Effector memory CD8-positive, alpha-beta T cell (primary cell): ENCODE data around the gene RIMBP2.

Experiments
- ATAC-seq: fragments of 150-1000 bp; cut with Tn5 transposase; replicated peaks from 2 replicates; pipeline ENCODE4 v1.10.0; 2021; ENCODE audit warnings: mild to moderate bottlenecking, moderate library complexity
- DNase-seq, 3 experiments: peaks; one replicate each; pipeline ENCODE4 v3.0.0; 2021
- H3K27ac Mint-ChIP-seq, 2 donors: one replicate each; pipeline ENCODE4 v1.8.0; 2022; ENCODE audit warnings: mild to moderate bottlenecking in 2 of 2, mixed read lengths in 2 of 2, moderate library complexity in 2 of 2
- H3K27me3 Mint-ChIP-seq, 2 donors: one replicate each; pipeline ENCODE4 v1.8.0; 2022; ENCODE audit warnings: mixed read lengths in 2 of 2
- H3K36me3 Mint-ChIP-seq: one replicate; pipeline ENCODE4 v1.8.0; 2022; ENCODE audit warnings: mild to moderate bottlenecking, moderate library complexity, mixed read lengths; ENCODE audit not compliant: insufficient read depth
- H3K4me1 Mint-ChIP-seq, 2 donors: one replicate each; pipeline ENCODE4 v1.8.0; 2022; ENCODE audit warnings: low read depth in 2 of 2, mixed read lengths in 2 of 2
- H3K4me3 Mint-ChIP-seq, 2 donors: one replicate each; pipeline ENCODE4 v1.8.0; 2022; ENCODE audit warnings: mild to moderate bottlenecking in 2 of 2, mixed read lengths in 2 of 2, moderate library complexity in 2 of 2
- H3K9me3 Mint-ChIP-seq, 2 donors: one replicate each; pipeline ENCODE4 v1.8.0; 2022; ENCODE audit warnings: mixed read lengths in 2 of 2

Gene RIMBP2

GRCh38 chr12:130675791-130676190, 40.3 kb downstream of the RIMBP2 start:
- DNase-seq (no peak), ATAC-seq (no peak)
- Mint-ChIP-seq H3K27me3 (no peaks in the 10 kb centered on the region), H3K4me3 (no peak overlapping the region), H3K4me1 (no peaks in the 10 kb centered on the region), H3K27ac (no peak overlapping the region), H3K9me3 (peaks cover 0 to 8% of the 10 kb centered on the region in 2 donors), H3K36me3 (no peaks in the 10 kb centered on the region)

DNA sequence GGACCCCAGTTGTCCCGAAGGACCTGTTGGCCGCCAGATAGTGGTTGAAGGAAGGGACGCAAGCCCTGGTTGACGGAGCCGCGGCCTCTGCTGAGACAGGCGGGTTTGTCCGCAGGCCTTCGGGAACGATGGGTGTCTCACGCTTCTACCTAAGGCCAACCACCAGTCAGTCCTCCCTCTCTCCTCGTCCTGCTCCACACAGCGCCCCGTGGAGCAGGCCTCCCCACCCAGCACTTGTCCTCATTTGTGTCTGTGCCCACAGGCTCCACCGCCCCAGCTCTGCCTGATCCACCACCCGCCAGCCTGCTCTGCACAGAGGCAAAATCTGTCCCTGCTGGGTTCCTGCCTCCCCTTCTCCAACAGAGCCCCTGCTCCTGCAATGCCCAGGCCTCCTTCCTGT, 41.0 kb downstream of the RIMBP2 start:
- H3K4me1 Mint-ChIP-seq: no peaks in the 10 kb centered on the region
- no peak overlapping the region for H3K27ac Mint-ChIP-seq
- ATAC-seq: no peak
- no peak overlapping the region for H3K4me3 Mint-ChIP-seq
- peaks cover 2% of the 10 kb centered on the region for H3K36me3 Mint-ChIP-seq
- peaks cover 0 to 2% of the 10 kb centered on the region in 2 donors for H3K27me3 Mint-ChIP-seq
- H3K9me3 Mint-ChIP-seq: peaks cover 0 to 8% of the 10 kb centered on the region in 2 donors
- DNase-seq: no peak

DNA sequence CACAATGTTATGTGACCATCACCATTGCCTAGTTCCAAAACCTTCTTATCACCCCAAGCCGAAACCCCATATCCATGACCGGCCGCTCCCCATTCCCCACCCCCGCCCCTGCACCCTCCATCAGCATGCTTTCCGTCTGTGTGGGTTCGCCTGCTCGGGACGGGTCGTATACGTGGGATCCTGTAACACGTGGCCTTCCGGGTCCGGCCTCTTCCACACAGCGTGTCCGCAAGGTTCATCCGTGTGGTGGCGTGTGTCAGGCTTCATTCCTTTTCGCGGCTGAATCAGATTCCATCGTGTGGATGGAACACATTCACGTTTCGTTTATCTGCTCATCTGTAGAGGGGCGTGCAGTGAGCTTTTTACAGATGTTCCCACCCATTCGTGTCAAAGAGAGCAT, 41.4 kb downstream of the RIMBP2 start:
- Mint-ChIP-seq H3K9me3 (peaks cover 0 to 8% of the 10 kb centered on the region in 2 donors), H3K36me3 (peaks cover 2% of the 10 kb centered on the region), H3K27me3 (peaks cover 0 to 6% of the 10 kb centered on the region in 2 donors), H3K27ac (no peak overlapping the region), H3K4me3 (no peak overlapping the region), H3K4me1 (no peaks in the 10 kb centered on the region)
- no peak for DNase-seq
- no peak for ATAC-seq

DNA sequence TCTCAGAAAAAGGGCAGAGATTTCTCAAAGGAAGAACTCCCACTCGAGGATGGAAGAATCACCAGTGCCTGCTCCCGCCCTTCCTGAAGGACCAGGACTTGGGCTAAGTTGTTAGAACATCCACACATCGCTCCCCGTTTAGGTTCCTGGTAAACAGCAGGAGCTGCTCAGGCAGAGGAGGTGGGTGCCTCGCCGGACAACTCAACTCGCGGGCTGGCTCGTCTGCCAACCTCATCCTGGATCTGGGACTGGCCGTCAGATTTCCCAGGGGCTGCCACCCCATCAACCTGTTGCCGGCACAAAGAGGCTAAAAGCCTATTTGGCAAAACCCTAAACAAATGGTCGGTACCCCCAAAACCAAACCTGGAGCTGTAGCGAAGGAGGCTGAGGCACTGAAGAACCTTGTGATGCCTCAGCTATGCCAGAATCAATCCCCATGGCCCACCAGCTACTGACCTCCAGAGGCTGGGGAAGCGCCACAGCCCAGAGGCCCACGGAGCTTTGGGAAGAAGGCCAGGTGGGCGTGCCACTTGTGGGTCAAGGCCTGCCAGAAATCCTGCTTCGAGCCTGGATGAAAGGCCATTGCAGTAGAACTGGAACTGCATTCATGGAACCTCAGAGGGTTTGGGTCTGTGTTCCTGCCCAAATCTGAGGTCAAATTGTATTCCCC, 42.9 kb downstream of the RIMBP2 start:
- peaks cover 0 to 14% of the 10 kb centered on the region in 2 donors for H3K27me3 Mint-ChIP-seq
- no peaks in the 10 kb centered on the region for H3K4me1 Mint-ChIP-seq
- no peak overlapping the region for H3K4me3 Mint-ChIP-seq
- DNase-seq: no peak
- H3K36me3 Mint-ChIP-seq: peaks cover 5% of the 10 kb centered on the region
- H3K9me3 Mint-ChIP-seq: peaks cover 6 to 15% of the 10 kb centered on the region in 2 donors
- no peak overlapping the region for H3K27ac Mint-ChIP-seq
- no peak for ATAC-seq

DNA sequence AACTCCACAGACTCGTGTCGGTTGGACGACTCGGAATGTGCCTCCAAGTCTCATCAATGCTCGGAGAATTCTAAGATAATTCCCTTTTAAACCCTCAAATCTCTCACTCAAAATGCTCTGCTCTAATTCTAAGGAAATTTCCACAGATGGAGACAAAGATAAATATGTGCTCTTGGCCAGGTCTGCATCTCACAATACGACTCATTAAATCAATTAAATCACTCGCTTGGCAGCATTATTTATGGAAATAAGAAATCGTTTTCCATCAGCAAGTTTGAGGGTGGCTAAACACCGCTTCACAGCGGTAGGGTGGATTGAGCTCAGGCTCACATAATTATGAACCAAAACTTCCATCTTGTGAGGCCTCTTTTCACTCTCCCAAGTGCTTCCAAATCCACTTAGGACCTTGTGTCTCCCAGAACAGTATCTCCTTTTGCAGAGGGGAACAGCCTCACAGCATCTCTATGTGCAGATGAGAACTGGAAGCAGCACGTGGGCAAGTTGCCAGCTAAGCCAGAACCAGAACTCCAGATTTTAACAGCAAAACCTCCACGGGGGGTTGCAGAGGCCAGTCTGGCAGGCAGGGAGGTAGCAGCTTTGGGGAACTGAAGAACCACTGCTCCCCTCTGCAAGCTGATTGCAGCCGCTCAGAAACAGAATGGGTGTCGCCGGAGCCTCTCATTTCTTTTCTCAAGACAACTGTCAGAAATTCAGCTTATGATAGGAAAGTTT, 43.8 kb downstream of the RIMBP2 start:
- Mint-ChIP-seq H3K4me3 (no peak overlapping the region), H3K4me1 (no peaks in the 10 kb centered on the region), H3K27me3 (peaks cover 0 to 14% of the 10 kb centered on the region in 2 donors), H3K9me3 (peaks cover 6 to 15% of the 10 kb centered on the region in 2 donors), H3K27ac (no peak overlapping the region), H3K36me3 (peaks cover 5% of the 10 kb centered on the region)
- ATAC-seq: no peak
- DNase-seq: no peak

DNA sequence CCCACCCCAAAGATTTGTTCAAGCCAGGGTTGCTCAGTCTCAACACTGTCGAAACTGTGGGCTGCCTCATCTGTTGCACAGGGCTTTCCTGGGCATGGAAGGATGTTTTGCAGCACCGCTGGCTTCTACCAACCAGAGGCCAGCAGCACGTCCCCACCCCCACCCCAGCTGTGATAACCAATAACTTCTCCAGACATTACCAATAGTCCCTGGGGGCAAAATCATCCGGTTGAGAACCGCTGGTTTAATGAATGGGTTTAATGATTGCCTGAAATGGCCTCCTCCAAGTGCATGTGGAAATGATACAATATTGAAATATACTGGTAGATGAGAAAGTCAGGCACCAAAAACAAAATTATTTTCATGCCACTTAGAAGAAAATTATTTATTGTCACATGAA, 44.5 kb downstream of the RIMBP2 start:
- Mint-ChIP-seq H3K27me3 (peaks cover 0 to 14% of the 10 kb centered on the region in 2 donors), H3K4me3 (no peak overlapping the region), H3K9me3 (peaks cover 6 to 15% of the 10 kb centered on the region in 2 donors), H3K36me3 (peaks cover 5% of the 10 kb centered on the region), H3K4me1 (no peaks in the 10 kb centered on the region), H3K27ac (no peak overlapping the region)
- no peak for DNase-seq
- ATAC-seq: no peak

GRCh38 chr12:130669797-130670196, 46.3 kb downstream of the RIMBP2 start:
- Mint-ChIP-seq H3K27me3 (peaks cover 0 to 14% of the 10 kb centered on the region in 2 donors), H3K27ac (no peak overlapping the region), H3K4me3 (no peak overlapping the region), H3K4me1 (no peaks in the 10 kb centered on the region), H3K36me3 (peaks cover 5% of the 10 kb centered on the region), H3K9me3 (peaks cover 6 to 12% of the 10 kb centered on the region in 2 donors)
- DNase-seq: no peak
- ATAC-seq: no peak

GRCh38 chr12:130669205-130669557, 46.9 kb downstream of the RIMBP2 start:
- H3K36me3 Mint-ChIP-seq: peaks cover 5% of the 10 kb centered on the region
- no peak overlapping the region for H3K27ac Mint-ChIP-seq
- H3K27me3 Mint-ChIP-seq: peaks cover 0 to 14% of the 10 kb centered on the region in 2 donors
- H3K9me3 Mint-ChIP-seq: peaks cover 6 to 12% of the 10 kb centered on the region in 2 donors
- DNase-seq: no peak
- no peak overlapping the region for H3K4me3 Mint-ChIP-seq
- no peak for ATAC-seq
- no peaks in the 10 kb centered on the region for H3K4me1 Mint-ChIP-seq

- ATAC-seq (no peak), DNase-seq (no peak)
- H3K9me3 Mint-ChIP-seq: peaks cover 6 to 12% of the 10 kb centered on the region in 2 donors
- H3K4me1 Mint-ChIP-seq: no peaks in the 10 kb centered on the region
- H3K36me3 Mint-ChIP-seq: peaks cover 5% of the 10 kb centered on the region
- H3K27ac Mint-ChIP-seq: no peak overlapping the region
- peaks cover 0 to 14% of the 10 kb centered on the region in 2 donors for H3K27me3 Mint-ChIP-seq
- no peak overlapping the region for H3K4me3 Mint-ChIP-seq
Measured at GRCh38 chr12:130668286-130669204, 47.6 kb downstream of the RIMBP2 start.

GRCh38 chr12:130667421-130667960, 48.6 kb downstream of the RIMBP2 start:
- DNase-seq: no peak
- no peaks in the 10 kb centered on the region for H3K4me1 Mint-ChIP-seq
- H3K4me3 Mint-ChIP-seq: no peak overlapping the region
- peaks cover 0 to 14% of the 10 kb centered on the region in 2 donors for H3K27me3 Mint-ChIP-seq
- H3K36me3 Mint-ChIP-seq: peaks cover 5% of the 10 kb centered on the region
- ATAC-seq: no peak
- peak overlapping the region in 1 of 2 donors; percentile 17 for H3K27ac Mint-ChIP-seq
- peaks cover 6 to 12% of the 10 kb centered on the region in 2 donors for H3K9me3 Mint-ChIP-seq

DNA sequence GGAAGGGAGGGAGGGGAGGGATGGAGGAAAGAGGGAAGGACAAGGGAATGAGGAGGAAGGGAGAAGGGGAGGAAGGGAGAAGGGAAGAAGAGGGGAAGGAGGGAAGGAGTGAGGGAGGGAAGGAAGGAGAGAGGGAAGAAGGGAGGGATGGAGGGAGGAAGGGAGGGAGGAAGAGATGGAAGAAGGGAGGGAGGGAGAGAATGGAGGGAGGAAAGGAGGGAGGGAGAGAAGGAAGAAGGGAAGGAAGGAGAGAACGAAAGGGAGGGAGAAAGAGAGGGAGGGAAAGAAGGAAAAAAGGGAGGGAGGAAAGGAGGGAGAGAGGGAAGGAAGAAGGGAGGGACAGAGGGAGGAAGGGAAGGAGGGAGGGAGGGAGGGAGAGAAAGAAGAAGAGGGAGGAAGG, 49.5 kb downstream of the RIMBP2 start:
- Mint-ChIP-seq H3K4me1 (no peaks in the 10 kb centered on the region), H3K27ac (no peak overlapping the region), H3K27me3 (peaks cover 0 to 14% of the 10 kb centered on the region in 2 donors), H3K4me3 (no peak overlapping the region), H3K9me3 (peaks cover 6 to 12% of the 10 kb centered on the region in 2 donors), H3K36me3 (peaks cover 5% of the 10 kb centered on the region)
- DNase-seq: no peak
- no peak for ATAC-seq

GRCh38 chr12:130665753-130666152, 50.3 kb downstream of the RIMBP2 start:
- peaks cover 8% of the 10 kb centered on the region for H3K36me3 Mint-ChIP-seq
- no peak overlapping the region for H3K27ac Mint-ChIP-seq
- no peaks in the 10 kb centered on the region for H3K4me1 Mint-ChIP-seq
- DNase-seq: no peak
- no peak overlapping the region for H3K4me3 Mint-ChIP-seq
- no peak for ATAC-seq
- peaks cover 0 to 14% of the 10 kb centered on the region in 2 donors for H3K27me3 Mint-ChIP-seq
- H3K9me3 Mint-ChIP-seq: peaks cover 6 to 9% of the 10 kb centered on the region in 2 donors

DNA sequence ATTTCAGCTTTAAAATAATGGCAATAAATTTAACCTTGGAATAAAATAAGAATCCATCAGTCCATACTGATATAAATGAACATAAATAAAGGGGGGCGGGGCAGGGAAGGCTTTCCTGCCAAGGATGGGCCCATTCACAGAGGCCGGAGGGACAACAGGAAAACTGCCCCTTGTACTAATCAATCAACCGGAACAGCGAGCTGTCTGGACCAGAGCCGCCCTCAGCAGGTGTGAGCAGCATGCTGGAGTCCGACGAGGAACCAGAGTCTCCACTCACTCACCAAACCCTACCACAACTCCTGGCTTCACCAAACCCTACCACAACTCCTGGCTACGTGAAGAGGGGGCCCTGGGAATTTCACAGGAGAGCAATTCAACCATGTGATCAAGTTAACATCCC, 51.3 kb downstream of the RIMBP2 start:
- Mint-ChIP-seq H3K4me3 (no peak overlapping the region), H3K4me1 (no peaks in the 10 kb centered on the region), H3K27me3 (peaks cover 0 to 9% of the 10 kb centered on the region in 2 donors), H3K36me3 (peaks cover 6% of the 10 kb centered on the region), H3K27ac (no peak overlapping the region), H3K9me3 (peaks cover 6 to 9% of the 10 kb centered on the region in 2 donors)
- ATAC-seq (no peak), DNase-seq (no peak)
